Osteoblast (primary cell): ENCODE results near the gene FBLN5. TPM values are rescaled to one million over a fixed set of nuclear protein-coding genes. Genes with fewer than 3 reads are reported as not detected.
"Not testable (repeated sequence)": the region's sequence is repeated elsewhere in the genome, so short reads cannot be mapped to it uniquely, and the experiment has no call there.

Experiments used
- DNase-seq: peaks from one replicate; pipeline ENCODE4 v3.0.0; 2011; ENCODE audit warnings: low spot score, mixed read lengths; ENCODE audit not compliant: insufficient read length; ENCODE audit errors: missing footprints
- H2AFZ ChIP-seq: 2 replicates; pipeline ENCODE4 v1.6.0; 2011; ENCODE audit warnings: mild to moderate bottlenecking, low read length
- H3K27ac ChIP-seq: 2 replicates; pipeline ENCODE4 v1.5.1; 2011; ENCODE audit warnings: mild to moderate bottlenecking, low read depth, low read length, moderate library complexity
- H3K27me3 ChIP-seq: 2 replicates; pipeline ENCODE4 v1.6.0; 2012; ENCODE audit warnings: mild to moderate bottlenecking, control low read depth, inconsistent platforms, low read length, moderate library complexity; ENCODE audit not compliant: insufficient read depth
- H3K36me3 ChIP-seq: 2 replicates; pipeline ENCODE4 v1.5.1; 2011; ENCODE audit warnings: mild to moderate bottlenecking, low read length, control low read depth, moderate library complexity; ENCODE audit not compliant: insufficient read depth
- H3K4me1 ChIP-seq: 2 replicates; pipeline ENCODE4 v1.5.1; 2011; ENCODE audit warnings: mild to moderate bottlenecking, low read length, control low read depth, moderate library complexity; ENCODE audit not compliant: insufficient read depth
- H3K4me2 ChIP-seq: 2 replicates; pipeline ENCODE4 v1.6.0; 2011; ENCODE audit warnings: mild to moderate bottlenecking, low read length; ENCODE audit not compliant: insufficient read depth
- H3K4me3 ChIP-seq: fragments of 200-600 bp; sonication (generic); 3 replicates; pipeline ENCODE4 v1.5.1; 2012; ENCODE audit warnings: mild to moderate bottlenecking, low read length, inconsistent platforms; ENCODE audit not compliant: insufficient read depth
- H3K79me2 ChIP-seq: 2 replicates; pipeline ENCODE4 v1.6.0; 2012; ENCODE audit warnings: mild to moderate bottlenecking, low read length, control low read depth, inconsistent platforms; ENCODE audit not compliant: insufficient read depth
- H3K9me3 ChIP-seq: 2 replicates; pipeline ENCODE4 v1.5.1; 2011; ENCODE audit warnings: low read depth, low read length, control low read depth
- H4K20me1 ChIP-seq: 2 replicates; pipeline ENCODE4 v1.6.0; 2012; ENCODE audit warnings: mild to moderate bottlenecking, low read length, control low read depth; ENCODE audit not compliant: insufficient read depth
- total RNA-seq: library from RNA; depleted of rRNA; stranded (reverse); fragments of >200 nt; gene quantifications from 2 replicates; pipeline ENCODE4 v1.2.3, GENCODE V29; 2012
- TF ChIP-seq, protein P1 (sequence below): IDR thresholded peaks from 2 replicates; pipeline ENCODE4 v1.5.1; 2011; ENCODE audit warnings: mild to moderate bottlenecking, low read depth, low read length, moderate library complexity; ENCODE audit errors: extremely low read depth

The FBLN5 gene
- total RNA-seq, 1 donor: 22.1 TPM

DNA sequence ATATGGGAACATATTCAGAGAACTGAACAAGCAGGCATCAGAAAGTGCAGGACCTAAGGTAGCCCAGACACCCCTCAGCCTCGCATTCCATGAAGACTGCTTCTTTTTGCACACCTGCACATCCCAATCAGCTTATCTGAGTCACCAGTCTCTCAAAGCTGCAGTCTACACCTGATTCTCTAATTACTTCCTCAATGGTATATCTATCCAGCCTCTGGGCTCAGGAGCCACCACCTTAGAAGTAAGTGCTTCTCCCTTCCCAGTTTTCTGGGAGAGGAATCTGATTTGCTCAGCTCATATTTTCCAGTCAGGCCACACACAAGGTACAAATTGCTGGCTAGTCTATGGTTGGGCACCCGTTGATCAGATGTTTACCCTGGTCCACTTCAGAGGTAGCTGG is 101.8 kb downstream of the FBLN5 start:
- Histone ChIP-seq H3K27ac (no peak overlapping the region), H3K27me3 (no peaks in the 10 kb centered on the region), H3K36me3 (no peaks in the 10 kb centered on the region), H3K79me2 (no peaks in the 10 kb centered on the region), H3K4me1 (no peaks in the 10 kb centered on the region), H2AFZ (no peak overlapping the region), H4K20me1 (no peaks in the 10 kb centered on the region), H3K9me3 (no peaks in the 10 kb centered on the region), H3K4me3 (no peak overlapping the region), H3K4me2 (no peak overlapping the region)
- TF ChIP-seq, protein P1, sequence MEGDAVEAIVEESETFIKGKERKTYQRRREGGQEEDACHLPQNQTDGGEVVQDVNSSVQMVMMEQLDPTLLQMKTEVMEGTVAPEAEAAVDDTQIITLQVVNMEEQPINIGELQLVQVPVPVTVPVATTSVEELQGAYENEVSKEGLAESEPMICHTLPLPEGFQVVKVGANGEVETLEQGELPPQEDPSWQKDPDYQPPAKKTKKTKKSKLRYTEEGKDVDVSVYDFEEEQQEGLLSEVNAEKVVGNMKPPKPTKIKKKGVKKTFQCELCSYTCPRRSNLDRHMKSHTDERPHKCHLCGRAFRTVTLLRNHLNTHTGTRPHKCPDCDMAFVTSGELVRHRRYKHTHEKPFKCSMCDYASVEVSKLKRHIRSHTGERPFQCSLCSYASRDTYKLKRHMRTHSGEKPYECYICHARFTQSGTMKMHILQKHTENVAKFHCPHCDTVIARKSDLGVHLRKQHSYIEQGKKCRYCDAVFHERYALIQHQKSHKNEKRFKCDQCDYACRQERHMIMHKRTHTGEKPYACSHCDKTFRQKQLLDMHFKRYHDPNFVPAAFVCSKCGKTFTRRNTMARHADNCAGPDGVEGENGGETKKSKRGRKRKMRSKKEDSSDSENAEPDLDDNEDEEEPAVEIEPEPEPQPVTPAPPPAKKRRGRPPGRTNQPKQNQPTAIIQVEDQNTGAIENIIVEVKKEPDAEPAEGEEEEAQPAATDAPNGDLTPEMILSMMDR: no peak
- DNase-seq: no peak

GRCh38 chr14:91845056-91845455 is 102.4 kb downstream of the FBLN5 start:
- not testable (repeated sequence) for H3K27me3 ChIP-seq, H3K4me1 ChIP-seq, DNase-seq, H3K9me3 ChIP-seq, H3K4me3 ChIP-seq, H4K20me1 ChIP-seq, H3K79me2 ChIP-seq, H2AFZ ChIP-seq, H3K27ac ChIP-seq, H3K36me3 ChIP-seq, H3K4me2 ChIP-seq

GRCh38 chr14:91844029-91844428 is 103.5 kb downstream of the FBLN5 start:
- Histone ChIP-seq H3K4me1 (no peaks in the 10 kb centered on the region), H3K79me2 (no peaks in the 10 kb centered on the region), H3K36me3 (no peaks in the 10 kb centered on the region), H3K4me3 (no peak overlapping the region), H3K9me3 (no peaks in the 10 kb centered on the region), H4K20me1 (no peaks in the 10 kb centered on the region), H3K4me2 (no peak overlapping the region), H3K27ac (no peak overlapping the region), H2AFZ (no peak overlapping the region), H3K27me3 (no peaks in the 10 kb centered on the region)
- TF ChIP-seq, protein P1: no peak
- DNase-seq: no peak

DNA sequence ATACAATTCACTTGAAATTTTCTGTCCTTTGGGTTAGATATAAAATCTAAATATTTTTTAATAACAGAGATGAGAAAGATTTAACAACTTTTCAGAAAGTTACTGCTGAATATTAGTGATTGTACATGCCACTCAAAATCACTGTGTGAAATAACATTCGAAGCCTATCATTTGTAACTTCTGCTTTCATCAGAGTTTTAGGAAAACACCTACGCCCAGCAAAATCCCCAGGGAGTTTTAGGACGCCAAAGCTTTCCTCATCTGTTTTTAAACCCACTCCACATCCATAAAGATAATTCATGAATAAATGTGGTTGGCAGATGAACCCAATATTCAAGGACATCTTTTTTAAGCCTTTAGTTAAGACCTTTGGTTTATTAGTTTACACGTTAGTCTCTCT is 104.1 kb downstream of the FBLN5 start:
- Histone ChIP-seq H3K4me1 (no peaks in the 10 kb centered on the region), H4K20me1 (no peaks in the 10 kb centered on the region), H3K79me2 (no peaks in the 10 kb centered on the region), H3K4me2 (no peak overlapping the region), H3K27ac (no peak overlapping the region), H3K36me3 (no peaks in the 10 kb centered on the region), H3K27me3 (no peaks in the 10 kb centered on the region), H3K4me3 (no peak overlapping the region), H2AFZ (no peak overlapping the region), H3K9me3 (no peaks in the 10 kb centered on the region)
- DNase-seq: no peak
- TF ChIP-seq, protein P1: no peak
